ENCODE data around the gene VN1R5. TPM values are rescaled to one million over a fixed set of nuclear protein-coding genes. Genes with fewer than 3 reads are reported as not detected.

Gene VN1R5
- total RNA-seq, 4 donors from 2014 or later = not detected

DNA sequence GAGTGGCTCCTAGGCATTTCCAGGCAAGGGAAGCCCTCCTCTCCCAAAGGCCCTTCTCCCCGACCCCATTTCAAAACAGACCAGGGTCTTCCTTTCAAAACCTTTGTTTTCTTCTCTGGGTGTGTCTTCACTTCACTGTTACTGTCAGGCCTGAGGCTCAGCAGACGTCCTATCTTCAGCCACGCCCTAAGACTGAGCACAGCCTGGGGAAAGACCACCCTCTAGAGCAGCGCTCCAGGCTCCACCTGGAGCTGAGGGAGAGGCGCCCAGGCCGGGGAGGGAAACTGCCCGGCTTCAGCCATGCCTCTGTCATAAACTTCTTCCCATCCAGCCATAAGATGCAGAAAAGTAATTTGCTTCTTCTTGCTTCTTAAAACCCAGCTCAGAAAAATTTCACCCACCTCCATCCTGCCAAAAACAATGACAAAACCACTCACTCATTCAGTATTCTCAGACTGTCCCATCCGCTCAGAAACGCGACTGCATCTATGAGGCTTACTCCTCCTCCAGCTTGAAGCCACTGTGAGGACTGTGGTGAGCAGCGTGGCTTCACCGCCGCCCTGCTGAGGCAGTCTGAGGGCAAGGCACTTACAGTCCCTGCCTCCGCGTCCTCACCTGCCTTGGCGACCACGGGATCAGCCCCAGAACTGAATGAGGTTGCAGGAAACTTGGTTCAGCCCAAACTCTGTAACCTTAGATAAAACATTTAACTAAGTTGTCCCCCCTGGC lies 36.1 kb downstream of the VN1R5 start:
- no peak for ATAC-seq
- 54 to 56% methylated on average over 8 to 10 of the region's 17 CpGs for WGBS, 2 donors (ENCODE audit: low coverage in 1 of 2)

DNA sequence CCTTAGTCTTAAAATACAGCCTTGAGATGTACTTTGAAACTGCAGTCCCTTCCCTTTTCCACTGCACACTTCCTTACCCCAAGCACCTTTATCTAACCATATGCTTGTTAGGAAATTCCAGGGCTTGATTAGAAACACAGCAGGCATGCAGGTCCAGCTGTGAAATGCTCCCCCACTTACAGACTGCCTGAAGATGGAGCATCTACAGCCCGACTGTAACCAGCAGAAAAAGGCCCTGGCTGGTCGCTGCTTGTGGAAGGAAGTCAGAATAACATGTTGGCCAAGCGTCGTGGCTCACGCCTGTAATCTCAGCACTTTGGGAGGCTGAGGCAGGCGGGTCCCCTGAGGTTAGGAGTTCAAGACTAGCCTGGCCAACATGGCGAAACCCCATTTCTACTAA lies 37.2 kb downstream of the VN1R5 start:
- peaks cover 37% of the 10 kb centered on the region for H3K27me3 ChIP-seq
- no peaks in the 10 kb centered on the region for H3K36me3 ChIP-seq
- no peak for ATAC-seq
- TF ChIP-seq POLR2AphosphoS5 (IDR thresholded peaks at IDR 0.05) (no peak), EP300 (IDR thresholded peaks at IDR 0.05) (no peak), POLR2A (IDR thresholded peaks at IDR 0.05) (no peak)
- TF ChIP-seq, protein P1, sequence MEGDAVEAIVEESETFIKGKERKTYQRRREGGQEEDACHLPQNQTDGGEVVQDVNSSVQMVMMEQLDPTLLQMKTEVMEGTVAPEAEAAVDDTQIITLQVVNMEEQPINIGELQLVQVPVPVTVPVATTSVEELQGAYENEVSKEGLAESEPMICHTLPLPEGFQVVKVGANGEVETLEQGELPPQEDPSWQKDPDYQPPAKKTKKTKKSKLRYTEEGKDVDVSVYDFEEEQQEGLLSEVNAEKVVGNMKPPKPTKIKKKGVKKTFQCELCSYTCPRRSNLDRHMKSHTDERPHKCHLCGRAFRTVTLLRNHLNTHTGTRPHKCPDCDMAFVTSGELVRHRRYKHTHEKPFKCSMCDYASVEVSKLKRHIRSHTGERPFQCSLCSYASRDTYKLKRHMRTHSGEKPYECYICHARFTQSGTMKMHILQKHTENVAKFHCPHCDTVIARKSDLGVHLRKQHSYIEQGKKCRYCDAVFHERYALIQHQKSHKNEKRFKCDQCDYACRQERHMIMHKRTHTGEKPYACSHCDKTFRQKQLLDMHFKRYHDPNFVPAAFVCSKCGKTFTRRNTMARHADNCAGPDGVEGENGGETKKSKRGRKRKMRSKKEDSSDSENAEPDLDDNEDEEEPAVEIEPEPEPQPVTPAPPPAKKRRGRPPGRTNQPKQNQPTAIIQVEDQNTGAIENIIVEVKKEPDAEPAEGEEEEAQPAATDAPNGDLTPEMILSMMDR (IDR thresholded peaks at IDR 0.05) = no peak
- WGBS, 2 donors (ENCODE audit: low coverage in 1 of 2) = 44 to 61% methylated on average over 7 of the region's 7 CpGs
- H3K4me3 ChIP-seq = no peak overlapping the region
- no peaks in the 10 kb centered on the region for H3K9me3 ChIP-seq
- H3K27ac ChIP-seq = no peak overlapping the region
- H3K4me1 ChIP-seq = no peaks in the 10 kb centered on the region

More for the DNA sequence above, 36.1 kb downstream of the VN1R5 start:
- no peaks in the 10 kb centered on the region for H3K9me3 ChIP-seq
- no peak overlapping the region for H3K27ac ChIP-seq
- no peak overlapping the region for H3K4me3 ChIP-seq
- no peaks in the 10 kb centered on the region for H3K36me3 ChIP-seq
- no peaks in the 10 kb centered on the region for H3K4me1 ChIP-seq
- TF ChIP-seq, protein P1 (IDR thresholded peaks at IDR 0.05) = no peak
- TF ChIP-seq EP300 (IDR thresholded peaks at IDR 0.05) (no peak), POLR2AphosphoS5 (IDR thresholded peaks at IDR 0.05) (no peak), POLR2A (IDR thresholded peaks at IDR 0.05) (no peak)
- peaks cover 37% of the 10 kb centered on the region for H3K27me3 ChIP-seq

DNA sequence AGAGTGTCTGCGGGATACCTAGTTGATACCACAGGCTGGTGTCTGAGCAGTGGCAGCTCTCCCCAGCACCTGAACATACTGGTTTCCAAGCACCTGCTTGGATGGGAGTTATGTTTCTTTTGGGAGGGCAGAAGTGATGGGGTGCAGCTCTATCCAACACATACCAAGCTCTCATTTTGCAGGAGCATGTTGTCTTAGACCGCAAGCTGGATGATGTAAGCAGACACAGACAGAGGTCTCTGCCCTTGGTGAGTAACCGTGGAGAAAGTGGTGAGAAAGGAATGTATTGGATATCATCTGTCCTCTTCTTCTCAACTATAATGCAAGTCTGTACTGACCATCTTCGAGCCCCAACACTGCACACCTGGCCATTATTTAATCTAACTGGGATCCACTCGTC lies 38.4 kb downstream of the VN1R5 start:
- 61 to 67% methylated on average over 4 of the region's 5 CpGs for WGBS, 2 donors (ENCODE audit: low coverage in 1 of 2)
- Histone ChIP-seq H3K27me3 (peaks cover 37% of the 10 kb centered on the region), H3K4me3 (no peak overlapping the region), H3K27ac (no peak overlapping the region), H3K4me1 (no peaks in the 10 kb centered on the region), H3K36me3 (peaks cover 0 to 12% of the 10 kb centered on the region in 2 donors), H3K9me3 (no peaks in the 10 kb centered on the region)
- TF ChIP-seq EP300 (IDR thresholded peaks at IDR 0.05) (no peak), POLR2A (IDR thresholded peaks at IDR 0.05) (no peak), POLR2AphosphoS5 (IDR thresholded peaks at IDR 0.05) (no peak)
- TF ChIP-seq, protein P1 (IDR thresholded peaks at IDR 0.05) = no peak
- ATAC-seq = no peak

DNA sequence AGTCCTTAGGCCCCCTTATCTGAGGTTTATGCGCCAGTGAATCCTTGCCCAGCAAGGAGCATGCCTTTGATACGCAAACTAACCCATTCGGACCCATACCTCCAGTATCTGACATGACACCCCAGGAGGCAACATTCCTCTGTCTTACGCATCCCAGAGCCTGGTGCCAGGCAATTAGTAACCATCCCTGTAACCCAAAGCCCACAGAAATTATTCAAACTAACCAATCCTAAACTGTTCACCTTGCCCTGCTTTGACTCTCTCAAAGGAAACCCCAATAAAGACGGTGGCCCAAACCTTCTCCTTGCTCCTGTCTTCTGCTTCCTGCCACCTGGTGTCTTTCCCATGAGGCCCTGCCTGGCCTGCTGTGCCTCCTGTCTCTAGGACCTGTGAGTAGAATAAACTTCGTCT lies 39.4 kb downstream of the VN1R5 start:
- no peak for ATAC-seq
- 30 to 44% methylated on average over 5 to 6 of the region's 6 CpGs for WGBS, 2 donors (ENCODE audit: low coverage in 1 of 2)
- Histone ChIP-seq H3K27ac (no peak overlapping the region), H3K27me3 (peaks cover 37% of the 10 kb centered on the region), H3K4me1 (no peaks in the 10 kb centered on the region), H3K36me3 (peaks cover 0 to 22% of the 10 kb centered on the region in 2 donors), H3K4me3 (no peak overlapping the region), H3K9me3 (no peaks in the 10 kb centered on the region)
- TF ChIP-seq, protein P1 (IDR thresholded peaks at IDR 0.05) = no peak
- TF ChIP-seq POLR2AphosphoS5 (IDR thresholded peaks at IDR 0.05) (no peak), EP300 (IDR thresholded peaks at IDR 0.05) (no peak), POLR2A (IDR thresholded peaks at IDR 0.05) (no peak)

DNA sequence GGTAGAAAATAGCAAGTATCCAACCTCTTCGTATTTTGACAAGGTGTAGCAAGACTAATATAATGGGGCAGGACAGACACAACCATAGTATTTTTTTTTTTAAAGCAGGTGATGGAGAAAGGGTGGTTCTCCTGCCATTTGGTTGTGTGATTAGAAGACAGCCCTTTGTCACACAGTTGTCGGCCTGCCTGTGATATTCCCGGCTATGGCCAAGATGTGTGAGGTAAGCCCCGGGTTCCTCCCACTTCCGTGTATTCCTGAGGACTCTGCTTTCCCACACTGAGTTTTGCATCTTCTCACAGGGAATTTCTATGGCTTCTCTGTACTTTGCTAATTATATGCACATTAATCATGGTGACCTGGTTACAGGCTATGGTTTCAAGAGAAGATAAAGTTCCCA lies 39.9 kb downstream of the VN1R5 start:
- WGBS, 2 donors (ENCODE audit: low coverage in 1 of 2) = 38 to 53% methylated on average over 3 to 5 of the region's 5 CpGs
- Histone ChIP-seq H3K27me3 (peaks cover 37% of the 10 kb centered on the region), H3K36me3 (peaks cover 0 to 27% of the 10 kb centered on the region in 2 donors), H3K27ac (no peak overlapping the region), H3K4me3 (no peak overlapping the region), H3K4me1 (no peaks in the 10 kb centered on the region), H3K9me3 (no peaks in the 10 kb centered on the region)
- TF ChIP-seq, protein P1 (IDR thresholded peaks at IDR 0.05) = no peak
- TF ChIP-seq POLR2A (IDR thresholded peaks at IDR 0.05) (no peak), POLR2AphosphoS5 (IDR thresholded peaks at IDR 0.05) (no peak), EP300 (IDR thresholded peaks at IDR 0.05) (no peak)
- ATAC-seq = no peak
